Nasal cavity respiratory epithelium epithelial cell of viscerocranial mucosa (primary cell): ENCODE measurements around the gene SPOCD1. TPM values are rescaled to one million over a fixed set of nuclear protein-coding genes. Genes with fewer than 3 reads are reported as not detected.

Experiments used
- total RNA-seq: library from RNA; depleted of rRNA; stranded (reverse); fragments of >200 nt; gene quantifications from 2 replicates; pipeline ENCODE4 v1.2.3, GENCODE V29; 2014

Gene SPOCD1
- 8.5 and 26.3 TPM in 2 replicates for total RNA-seq

GRCh38 chr1:31815752-31816500, at the start of gene SPOCD1:
TSS of gene SPOCD1 (minus strand) at chr1:31816022. CDS start at chr1:31815333, 689 bp downstream.

GRCh38 chr1:31764312-31765040, 51.3 kb downstream of the SPOCD1 start, which contains the start of gene ADGRB2:
TSS of gene ADGRB2 (minus strand) at chr1:31764340. CDS start at chr1:31757221, 7,119 bp downstream.

Other genes starting within 250 kb of the SPOCD1 start
- 88.2 and 129 TPM in 2 replicates for gene TINAGL1, start 239.5 kb downstream of the SPOCD1 start, total RNA-seq
- gene HCRTR1, start 198.3 kb downstream of the SPOCD1 start, total RNA-seq, result not detected in 2 replicates
- gene PEF1, start 171.1 kb downstream of the SPOCD1 start, total RNA-seq, result 89.3 and 109 TPM in 2 replicates
- 159 and 263 TPM in 2 replicates for gene COL16A1, start 112.0 kb downstream of the SPOCD1 start, total RNA-seq
- 0.34 and 2.8 TPM in 2 replicates for gene ADGRB2, start 51.7 kb downstream of the SPOCD1 start, total RNA-seq
- 215 and 275 TPM in 2 replicates for gene PTP4A2, start 122.3 kb upstream of the SPOCD1 start, total RNA-seq
- gene KHDRBS1, start 197.8 kb upstream of the SPOCD1 start, total RNA-seq, result 36.6 and 62.8 TPM in 2 replicates